ENCODE results near the gene STEAP3.
A peak's percentile ranks its signal among the peaks of the same experiment; 100 is the strongest.

The STEAP3 gene

DNA sequence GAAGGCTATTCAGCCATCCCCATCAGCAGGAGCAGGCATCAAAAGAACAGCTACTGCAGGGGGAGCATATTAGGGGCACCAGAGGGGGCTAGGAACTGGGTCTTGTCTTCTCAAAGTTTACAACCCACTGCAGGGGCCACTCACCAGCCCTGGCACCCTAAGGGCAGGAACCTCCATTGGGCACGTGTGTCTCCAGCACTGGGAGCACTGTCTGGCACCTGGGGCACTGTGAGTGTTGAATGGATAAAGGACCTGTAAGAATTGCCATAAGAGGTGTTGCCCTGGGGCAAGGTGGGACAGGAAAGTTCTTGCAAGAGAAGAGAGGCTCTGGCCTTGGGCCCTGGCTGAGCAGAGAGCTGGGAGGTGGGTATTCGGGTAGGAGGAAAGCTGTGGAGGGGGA lies 1.4 kb upstream of the STEAP3 start:
- DNase-seq = peak in 1 of 10 donors; percentile 78
- intact Hi-C loops (cut with DNase I) = no loop called here

DNA sequence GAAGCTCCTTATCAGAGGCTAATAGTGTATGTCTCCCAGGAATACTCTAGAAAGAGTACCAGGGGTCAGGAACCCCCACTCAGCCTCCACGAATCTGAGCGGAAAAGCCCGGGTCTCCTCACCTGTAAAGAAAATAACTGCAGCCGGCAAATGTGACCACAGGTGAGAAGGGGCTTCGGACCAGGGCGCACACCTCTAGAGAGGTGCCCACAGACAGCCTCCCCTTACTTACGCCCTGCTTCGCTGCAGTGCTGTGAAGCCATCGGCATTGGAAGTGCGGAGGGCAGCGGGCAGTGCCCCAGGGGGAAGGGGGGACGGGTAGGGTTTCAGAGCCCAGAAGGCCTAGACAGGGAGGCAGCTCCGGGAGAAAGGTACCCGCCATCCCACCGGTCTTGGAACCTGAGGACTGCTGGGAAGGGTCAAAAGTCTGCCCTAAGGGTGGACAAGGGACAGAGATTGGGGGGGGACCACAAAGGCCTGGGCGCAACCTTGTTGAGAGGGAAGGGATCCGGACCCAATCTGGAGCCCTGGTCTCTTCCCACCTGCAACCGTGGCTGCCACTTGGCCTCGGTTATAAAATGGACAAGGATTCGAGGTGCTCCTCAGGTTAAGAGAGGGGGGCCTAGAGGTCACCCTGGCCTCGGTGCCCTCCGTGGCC lies 642 bp upstream of the STEAP3 start:
- DNase-seq = peak in 1 of 10 donors; percentile 77
- intact Hi-C loops (cut with DNase I) = no loop called here

DNA sequence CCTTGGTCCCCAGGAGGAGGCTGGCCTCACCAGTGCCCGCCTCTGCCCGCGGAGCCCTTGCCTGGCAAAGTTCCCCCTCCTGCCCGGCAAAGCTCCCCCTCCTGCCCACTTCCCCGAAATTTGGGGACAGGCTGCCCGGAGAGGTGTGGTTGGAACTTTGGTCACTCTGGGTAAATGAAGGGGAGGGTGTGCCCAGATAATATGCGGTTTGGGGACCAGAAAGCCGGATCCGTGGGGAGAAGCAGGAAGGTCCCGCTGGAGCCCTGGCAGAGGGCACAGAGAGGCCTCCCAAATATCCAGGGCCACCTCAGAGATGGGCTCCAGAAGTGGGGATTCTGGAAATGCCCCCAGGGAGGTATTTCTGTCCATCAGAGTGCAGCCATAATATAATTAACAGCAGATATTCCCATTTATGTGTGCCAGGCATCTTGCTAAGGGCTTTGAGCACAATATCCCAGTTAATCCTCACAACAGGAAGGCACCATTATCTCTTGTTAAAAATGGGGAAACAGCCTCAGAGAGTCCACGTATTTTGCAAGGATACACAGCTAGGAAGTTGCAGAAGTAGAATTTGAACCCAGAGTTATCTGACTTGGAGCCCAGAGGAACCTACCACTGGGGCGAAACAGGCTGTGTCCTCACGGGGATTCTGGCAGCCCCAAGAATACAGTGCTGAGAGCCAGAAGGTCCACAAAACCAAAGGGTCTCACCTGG lies 914 bp downstream of the STEAP3 start:
- intact Hi-C loops (cut with DNase I) = no loop called here
- DNase-seq = peak in 2 of 10 donors; percentile 3 to 74

DNA sequence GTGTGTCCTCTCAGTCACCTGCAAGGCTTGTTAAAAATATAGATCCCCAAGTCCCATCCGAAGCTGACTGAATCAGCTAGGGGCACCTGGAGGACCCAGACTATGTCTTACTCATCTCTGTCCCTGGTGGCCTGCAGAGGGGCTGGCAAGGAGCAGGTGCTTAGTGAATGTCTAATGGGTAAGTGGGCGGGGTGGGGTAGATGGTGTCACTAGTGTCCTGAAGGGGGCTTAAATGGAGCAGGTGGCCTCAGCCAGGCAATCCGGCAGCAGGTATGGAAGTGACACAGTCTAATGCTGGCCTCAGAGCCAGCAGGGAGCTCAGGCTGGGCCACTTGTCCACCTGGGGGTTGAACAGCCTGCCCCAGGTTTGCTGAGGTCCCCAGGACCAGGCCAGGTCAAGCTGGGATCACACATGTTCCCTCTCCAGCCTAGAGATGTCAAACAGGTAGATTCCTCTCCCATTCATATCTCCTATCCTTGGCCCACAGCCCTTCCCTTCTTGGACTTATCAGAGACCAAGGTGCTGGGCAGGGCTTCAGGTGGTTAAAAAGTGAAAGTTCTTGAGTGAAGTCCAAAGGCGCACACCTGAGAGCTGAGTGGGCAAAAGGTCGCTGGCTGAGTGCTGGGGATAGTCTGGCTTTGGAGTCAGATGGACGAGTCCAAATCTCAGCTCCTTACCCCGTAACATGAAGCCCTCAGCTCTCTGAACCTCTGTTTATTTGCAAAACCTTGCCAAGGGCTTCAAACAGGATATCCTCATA lies 1.7 kb downstream of the STEAP3 start:
- DNase-seq = peak in 3 of 10 donors; percentile 39 to 52 (median 41)
- intact Hi-C loops (cut with DNase I) = no loop called here

DNA sequence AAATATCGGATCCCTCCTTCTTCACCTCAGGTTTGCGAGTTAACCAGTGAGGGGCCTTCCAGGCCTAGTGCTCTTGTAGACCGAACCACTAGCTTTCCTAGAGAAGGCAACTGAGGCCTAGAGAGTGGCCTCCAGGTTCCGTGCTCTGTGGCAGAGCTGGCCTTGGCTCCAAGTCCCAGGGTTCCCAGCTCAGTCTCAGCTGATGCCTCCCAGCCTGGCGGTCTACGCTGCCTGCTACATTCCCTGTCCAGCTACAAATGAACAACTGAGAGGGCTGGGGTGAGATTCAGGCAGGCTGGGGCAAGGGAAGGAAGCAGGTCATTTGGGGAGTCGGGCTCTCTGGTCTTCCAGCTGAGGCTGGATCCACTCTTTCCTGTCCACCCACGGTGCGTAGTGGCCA lies 2.3 kb downstream of the STEAP3 start:
- peak in 2 of 10 donors; percentile 52 to 62 for DNase-seq
- intact Hi-C loops (cut with DNase I) = no loop called here

DNA sequence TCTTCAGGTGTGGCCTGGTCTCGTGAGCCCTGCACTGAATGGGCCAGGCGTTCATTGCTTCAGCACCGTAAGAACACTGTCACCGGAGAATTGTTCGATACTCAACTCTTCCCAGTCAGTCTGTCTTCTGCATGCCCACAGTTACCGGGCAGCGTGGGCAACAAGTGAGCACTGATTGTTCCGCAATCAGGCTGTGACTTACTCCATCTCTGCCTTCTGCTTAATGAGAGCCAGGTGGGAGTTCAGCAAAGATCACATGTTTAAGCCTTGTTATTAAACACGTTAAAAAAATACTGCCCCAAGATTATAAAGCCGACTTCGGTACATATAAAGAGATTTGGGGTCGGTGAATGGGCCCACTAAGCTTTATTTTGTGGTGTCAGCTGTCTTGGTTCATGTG lies 3.7 kb downstream of the STEAP3 start:
- peak in 1 of 10 donors; percentile 24 for DNase-seq
- intact Hi-C loops (cut with DNase I) = no loop called here

DNA sequence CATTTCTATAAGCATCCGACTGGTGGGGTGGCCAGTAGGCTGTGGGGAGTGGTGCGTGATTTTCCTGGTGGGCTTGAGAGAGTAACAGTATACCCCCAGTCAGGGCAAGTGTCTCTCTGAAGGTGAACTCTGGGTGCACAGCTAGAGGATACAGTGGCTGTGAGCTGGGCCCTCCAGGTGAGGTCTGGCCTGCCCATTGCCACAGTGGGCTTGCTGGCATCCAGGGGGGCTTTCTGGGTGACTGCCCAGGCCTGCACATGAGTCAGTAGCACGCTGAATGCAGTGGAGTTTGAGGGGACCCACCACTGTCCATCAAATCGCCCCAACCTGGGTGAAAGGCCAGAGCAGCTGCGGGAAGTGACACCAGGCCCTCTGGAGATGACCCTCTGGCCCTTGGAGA lies 4.5 kb downstream of the STEAP3 start:
- DNase-seq = peak in 2 of 10 donors; percentile 57 to 60
- intact Hi-C loops (cut with DNase I) = no loop called here

DNA sequence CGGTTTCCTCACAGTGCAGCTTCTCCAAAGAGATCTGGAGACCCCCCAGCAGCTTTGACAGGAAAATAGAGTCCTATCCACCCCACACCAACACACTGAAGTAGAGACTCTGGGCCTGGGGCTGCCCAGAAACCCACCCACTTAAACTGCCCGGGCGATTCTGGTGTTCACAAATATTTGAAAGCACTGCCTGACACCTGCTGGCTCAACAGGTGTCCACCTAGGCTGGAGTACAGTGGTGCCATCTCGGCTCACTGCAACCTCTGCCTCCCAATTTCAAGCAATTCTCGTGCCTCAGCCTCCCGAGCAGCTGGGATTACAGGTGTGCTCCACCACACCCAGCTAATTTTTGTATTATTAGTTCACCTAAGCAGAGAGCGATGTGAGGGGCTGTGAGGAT lies 5.3 kb downstream of the STEAP3 start:
- intact Hi-C loops (cut with DNase I) = no loop called here
- peak in 1 of 10 donors; percentile 64 for DNase-seq

DNA sequence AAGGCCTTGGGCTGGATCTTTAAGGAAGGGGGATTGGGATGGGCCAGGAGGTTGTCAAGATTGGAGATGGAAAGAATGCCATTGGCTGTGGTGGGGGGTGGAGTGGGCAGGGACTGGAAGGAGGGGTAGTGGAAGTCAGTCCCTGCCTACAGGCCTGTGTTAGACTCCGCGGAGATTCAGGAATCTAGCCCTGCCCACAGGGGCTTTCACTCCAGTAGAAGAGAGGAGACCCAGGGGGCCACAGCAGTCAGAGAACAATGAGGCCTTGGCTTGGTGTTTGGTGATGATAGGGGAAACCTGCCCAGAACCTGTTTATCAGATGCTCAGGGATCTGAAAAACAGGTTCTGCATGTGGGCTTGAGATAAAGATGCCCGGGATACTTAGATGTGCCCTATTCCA lies 6.1 kb downstream of the STEAP3 start:
- peak in 1 of 10 donors; percentile 18 for DNase-seq

DNA sequence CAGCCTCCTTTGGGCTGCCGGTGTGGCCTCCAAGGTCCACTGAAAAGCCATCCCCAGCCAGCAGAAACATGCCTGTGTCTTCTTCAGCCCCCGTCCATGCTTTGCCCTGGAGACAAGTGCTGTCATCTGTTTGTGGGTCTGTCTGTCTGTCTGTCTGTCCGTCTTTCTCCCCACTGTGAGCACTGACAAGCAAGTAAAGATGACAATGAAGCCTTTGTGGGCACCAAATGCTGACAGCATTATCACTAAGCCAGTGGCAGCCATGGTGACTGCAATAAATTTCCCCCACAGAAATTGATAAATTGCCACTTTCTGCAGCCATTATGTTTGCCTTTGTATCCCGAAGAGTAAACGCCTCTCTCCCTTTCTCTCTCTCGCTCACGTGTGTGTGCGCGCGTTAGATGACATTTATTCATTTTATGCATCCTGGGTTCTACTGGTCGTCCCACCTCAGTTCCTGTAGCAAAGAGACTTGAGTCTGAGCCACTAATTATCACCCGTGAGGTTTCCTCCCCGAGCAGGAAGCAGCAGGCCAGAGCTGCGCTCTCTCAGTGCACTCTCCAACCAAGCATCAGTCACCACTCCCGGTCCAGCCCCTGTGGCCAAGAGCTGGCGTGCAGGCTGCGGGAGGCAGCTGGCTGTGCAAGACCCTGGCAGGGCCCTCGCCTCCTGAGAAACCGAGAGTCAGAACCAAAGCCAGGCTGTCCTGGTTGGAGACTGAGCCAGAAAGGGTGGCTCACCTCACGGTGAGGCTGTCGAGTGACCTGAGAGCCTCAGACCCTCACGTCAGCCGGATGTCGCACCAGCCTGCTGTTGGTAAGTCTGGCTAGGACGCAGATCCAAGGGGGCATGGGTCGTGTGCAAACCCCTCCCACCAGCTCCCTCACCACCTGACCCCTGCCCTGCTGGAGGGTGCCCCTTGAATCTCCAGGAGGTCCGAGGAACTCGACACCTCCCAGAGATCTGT lies 6.9 kb downstream of the STEAP3 start:
- intact Hi-C loops (cut with DNase I) = no loop called here
- peak in 1 of 10 donors; percentile 84 for DNase-seq

More for the DNA sequence above, 6.1 kb downstream of the STEAP3 start:
- intact Hi-C loops (cut with DNase I) = no loop called here

DNA sequence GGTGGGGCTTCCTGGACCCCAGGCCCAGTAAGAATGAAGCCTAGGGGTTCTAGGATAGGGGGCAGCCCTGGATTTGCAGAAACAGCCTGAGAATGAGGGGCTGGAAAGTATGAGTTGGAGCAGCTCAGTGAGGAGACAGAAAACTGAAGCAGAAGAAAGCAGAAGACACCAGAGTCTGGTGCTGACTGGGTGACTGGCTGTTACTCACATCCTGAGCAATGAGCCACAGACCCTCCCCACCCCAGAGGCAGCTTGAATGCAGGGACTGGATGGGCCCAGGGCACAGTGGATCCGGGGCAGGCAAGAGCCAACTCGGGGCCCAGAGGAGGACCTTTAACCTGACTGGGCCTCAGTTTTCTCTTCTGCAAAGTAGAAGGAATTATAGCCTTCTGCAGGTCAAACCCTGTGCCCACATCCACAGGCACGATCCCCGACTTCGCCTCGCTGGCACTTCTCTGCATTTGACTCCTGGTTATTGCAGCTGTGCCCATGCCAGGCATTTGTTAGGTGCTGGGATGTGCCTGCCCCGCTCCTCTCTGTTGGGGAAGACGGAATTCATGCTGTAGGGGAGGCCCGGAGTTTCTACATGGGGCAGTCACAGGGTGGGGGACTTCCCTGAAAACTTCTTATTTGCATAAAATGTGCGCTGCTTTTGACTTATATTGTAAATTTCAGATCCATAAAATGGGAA lies 8.5 kb downstream of the STEAP3 start:
- intact Hi-C loops (cut with DNase I) = no loop called here
- DNase-seq = peak in 2 of 10 donors; percentile 25 to 55

DNA sequence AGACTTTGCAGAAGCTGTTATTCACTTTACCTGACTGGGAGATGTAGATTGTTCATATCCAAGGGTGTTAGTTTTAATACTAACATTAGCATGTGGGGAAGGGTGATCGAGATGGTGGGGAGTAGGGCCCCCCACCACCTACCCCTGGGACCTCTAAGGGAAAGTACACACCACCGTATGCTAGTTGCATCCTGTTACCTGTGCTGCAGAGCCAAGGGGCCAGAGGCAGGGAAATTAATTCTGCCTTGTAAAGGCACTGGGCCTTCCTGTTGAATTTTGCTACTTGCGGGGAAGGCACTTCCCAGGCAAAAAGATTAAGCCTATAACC lies 9.0 kb downstream of the STEAP3 start:
- intact Hi-C loops (cut with DNase I) = no loop called here
- DNase-seq = peak in 2 of 10 donors; percentile 17 to 23

DNA sequence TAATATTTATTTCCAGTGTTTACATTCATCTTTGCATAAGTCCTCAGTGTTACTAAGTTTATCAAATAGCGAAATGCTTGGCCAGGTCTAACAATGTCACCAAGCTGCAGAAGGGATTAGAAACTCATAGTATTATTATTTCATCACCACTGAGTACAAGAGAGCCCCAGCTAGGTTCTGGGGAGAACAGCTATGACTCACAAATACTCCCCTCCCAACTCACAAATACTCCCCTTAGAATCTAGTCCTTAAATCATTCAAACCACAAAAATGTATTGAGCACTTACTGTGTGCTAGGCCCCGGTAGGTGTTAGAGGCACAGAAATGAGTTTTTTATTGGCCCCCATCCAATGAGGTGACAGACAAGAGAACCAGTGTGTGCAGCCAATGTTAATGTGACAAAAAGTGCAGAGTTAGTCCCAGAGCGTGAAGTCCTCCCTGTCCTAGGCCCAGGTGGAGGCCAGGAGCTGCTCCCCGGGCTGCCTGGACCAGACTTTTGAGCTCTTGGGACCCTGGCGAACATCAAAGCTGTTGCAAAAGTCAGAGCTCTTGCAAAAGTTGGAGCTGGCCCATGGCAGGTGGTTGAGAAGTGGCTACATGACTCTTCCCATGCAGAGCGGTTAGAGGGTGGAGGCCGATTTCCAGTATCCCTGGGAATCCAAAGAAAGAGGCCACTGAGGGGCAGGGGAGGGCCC lies 9.8 kb downstream of the STEAP3 start:
- peak in 1 of 10 donors; percentile 47 for DNase-seq
- intact Hi-C loops (cut with DNase I) = no loop called here

DNA sequence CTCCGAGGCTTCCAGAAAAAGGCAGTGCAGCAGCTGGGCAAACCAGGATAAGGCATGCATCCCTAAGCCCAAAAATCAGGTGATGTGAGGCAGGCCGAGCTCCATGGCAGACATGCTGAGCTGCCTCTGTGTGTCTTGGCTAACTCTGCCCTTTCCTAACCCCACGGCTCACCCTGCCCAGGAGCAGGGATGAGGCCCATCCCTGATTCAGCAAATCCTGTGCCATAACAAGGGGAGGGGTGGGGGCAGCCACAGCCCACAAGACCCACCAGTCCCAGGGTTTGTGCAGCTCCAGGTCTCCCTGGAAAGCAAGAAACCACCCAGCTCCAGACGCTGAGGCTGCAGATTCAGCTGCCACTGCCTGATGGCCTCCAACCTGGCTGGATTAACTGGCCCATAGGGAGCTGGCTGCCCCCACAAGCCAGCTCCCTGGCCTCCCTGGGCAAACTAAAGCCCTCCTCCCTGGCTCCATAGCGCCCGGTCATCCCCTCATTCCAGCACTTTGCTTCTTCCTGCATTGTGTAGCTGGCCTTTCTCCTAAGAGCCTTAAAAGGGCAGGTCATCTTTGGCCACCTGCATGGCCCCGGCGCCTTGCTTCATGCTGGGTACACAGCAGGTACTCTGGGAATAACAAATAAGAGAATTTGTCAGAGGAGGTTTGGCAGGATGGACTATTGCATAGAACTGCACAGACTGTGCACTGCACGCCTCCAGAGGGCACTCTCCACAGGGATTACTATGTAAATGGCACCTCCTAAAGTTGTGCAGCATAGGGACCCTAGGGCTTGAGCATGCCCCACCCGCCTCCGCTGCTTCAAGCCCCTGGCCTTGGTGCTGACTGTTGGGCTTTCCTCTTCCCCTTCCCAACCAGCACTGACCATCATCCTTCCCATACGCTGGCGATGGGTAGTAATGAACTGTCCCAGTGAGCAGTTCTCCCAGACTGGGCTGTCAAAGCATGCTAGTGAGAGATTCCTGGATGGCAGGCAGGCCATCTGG lies 10.7 kb downstream of the STEAP3 start:
- DNase-seq = peak in 4 of 10 donors; percentile 29 to 83 (median 52)
- intact Hi-C loops (cut with DNase I) = no loop called here

DNA sequence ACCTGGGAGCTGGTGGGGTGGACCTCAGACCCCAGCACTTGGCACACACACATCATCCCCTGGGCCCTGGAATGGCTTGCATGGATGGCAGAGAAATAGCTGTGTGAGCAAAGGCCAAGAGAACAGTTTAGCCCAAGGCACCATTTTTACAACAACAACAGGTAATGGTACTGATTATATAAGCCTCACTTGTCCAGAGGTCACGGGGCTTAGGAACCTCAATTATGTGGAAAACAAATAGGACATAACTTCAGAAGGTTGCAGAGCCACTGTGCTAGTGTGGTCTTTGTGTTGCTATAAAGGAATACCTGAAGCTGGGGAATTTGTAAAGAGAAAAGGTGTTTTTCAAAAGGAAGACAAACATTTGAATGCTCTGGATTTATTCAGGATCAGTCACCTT lies 13.2 kb downstream of the STEAP3 start:
- DNase-seq = no peak
- intact Hi-C loops (cut with DNase I) = no loop called here

DNA sequence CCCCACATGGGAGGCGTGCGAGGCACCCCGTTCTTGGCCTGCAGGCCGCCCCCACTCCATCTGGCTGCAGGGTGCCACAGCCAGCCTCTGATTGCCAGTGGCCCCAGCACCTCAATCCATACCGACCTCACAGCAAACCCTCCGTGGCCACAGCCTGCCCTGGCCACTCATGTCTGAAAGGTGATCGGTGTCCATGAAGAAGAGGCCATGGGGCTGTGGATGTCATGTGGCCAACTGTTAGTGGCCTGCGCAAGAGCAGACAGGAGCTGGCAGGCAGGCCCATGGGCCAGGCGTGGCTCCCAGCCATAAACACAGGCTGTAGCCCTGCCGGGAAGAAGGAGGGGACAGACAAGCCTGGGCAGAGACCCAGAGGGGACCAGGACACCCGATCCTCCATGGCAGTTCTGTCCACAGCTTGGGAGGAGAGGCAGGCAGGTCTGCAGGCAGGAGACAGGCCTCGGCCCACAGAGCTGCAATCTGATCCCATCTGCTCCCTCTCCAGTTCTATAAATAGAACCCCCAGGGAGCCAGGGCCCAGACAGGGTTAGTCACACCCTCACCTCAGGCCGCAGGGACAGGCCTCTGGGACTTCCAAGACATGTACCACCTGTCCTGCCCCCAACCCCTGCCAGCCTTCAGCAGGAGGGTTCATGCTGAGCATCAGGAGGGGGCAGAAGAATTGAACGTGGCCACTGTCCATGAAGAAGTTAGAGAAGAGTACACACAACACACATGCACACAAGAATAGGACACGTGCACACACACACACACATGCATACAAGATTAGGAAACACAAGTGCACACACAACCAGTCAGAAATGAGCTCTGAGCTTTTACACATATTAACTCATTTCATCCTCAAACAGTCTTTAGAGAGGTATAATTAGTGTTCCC lies 16.9 kb downstream of the STEAP3 start:
- DNase-seq = peak in 6 of 10 donors; percentile 29 to 89 (median 40)
- intact Hi-C loops (cut with DNase I) = no loop called here

DNA sequence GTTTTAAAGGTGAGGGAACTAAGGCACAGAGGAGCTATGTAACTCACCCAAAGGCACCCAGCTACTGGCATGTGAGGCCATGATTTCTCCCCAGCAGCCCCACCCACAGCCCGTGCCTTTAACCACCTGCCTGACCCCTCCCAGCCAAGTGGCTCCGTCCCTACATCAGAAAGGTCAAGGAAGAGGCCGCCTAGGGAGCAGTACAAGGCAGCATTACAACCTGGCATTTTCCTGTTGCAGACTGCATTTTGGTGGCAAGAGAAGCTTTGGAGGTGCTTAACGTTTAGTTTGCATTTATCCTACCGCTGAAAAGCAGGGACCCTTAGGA lies 17.5 kb downstream of the STEAP3 start:
- DNase-seq = peak in 1 of 10 donors; percentile 32

More for the DNA sequence above, 17.5 kb downstream of the STEAP3 start:
- intact Hi-C loops (cut with DNase I) = no loop called here
